Endometrial microvascular endothelial cells (primary cell): ENCODE results near the gene METAP1D. TPM values are rescaled to one million over a fixed set of nuclear protein-coding genes. Genes with fewer than 3 reads are reported as not detected.
"Not testable (repeated sequence)": the region's sequence is repeated elsewhere in the genome, so short reads cannot be mapped to it uniquely, and the experiment has no call there.

Experiments
- in situ Hi-C: cut with HindIII; loops from 2 replicates; pipeline ENCODE4 v1.10.0; 2017; ENCODE audit warnings: low sequenced_read_pairs, low pct_unique_long_range_greater_than_20kb; ENCODE audit errors: inconsistent ontology term
- total RNA-seq: library from RNA; depleted of rRNA; stranded (reverse); fragments of >200 nt; gene quantifications from one replicate; pipeline ENCODE4 v1.2.3, GENCODE V29; 2015; ENCODE audit errors: inconsistent ontology term

Gene METAP1D
- 3.4 TPM for total RNA-seq

DNA sequence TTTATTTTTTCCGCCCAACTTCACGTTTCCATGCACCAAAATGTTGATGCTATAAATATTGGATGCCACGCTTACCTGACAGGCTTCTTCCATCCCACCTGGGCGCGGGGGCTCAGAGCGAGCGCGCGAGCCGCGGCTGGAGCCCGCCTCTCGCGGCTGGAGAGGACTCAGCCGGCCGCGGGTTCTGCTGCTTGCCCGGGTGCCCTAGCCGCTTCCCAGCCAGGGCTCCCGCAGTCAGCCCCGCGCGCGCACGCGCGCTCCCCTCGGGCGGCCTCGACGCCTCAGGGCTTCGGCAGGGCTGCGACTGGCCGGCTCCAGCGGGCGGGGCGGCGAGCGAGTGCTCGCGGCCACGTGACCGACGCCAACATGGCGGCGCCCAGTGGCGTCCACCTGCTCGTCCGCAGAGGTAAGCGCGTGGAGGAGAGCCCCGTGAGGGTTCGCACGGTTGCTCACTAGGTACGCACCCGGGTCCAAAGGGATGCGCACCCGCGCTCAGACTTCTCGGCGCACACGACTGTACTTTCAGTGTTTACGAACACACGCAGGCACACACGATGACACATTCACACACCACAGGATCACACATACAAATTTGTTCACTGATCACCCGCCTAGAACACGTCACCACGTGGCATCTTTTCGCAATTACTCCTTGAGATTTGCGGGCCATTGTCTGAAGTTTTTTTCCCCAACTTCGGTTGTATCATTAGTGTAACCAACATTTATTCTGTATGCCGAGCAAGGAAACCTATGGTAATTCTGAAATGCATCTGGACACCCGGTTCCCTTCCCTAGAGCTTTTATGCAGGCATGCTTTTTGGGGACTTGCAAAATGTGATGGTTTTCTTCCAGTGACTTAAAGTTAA, at the start of gene METAP1D:
TSS of gene METAP1D (plus strand) at position 350 of the 866 bp plus-strand sequence. CDS start at position 367, 17 bp downstream.
- in situ Hi-C loops: no loop called here

DNA sequence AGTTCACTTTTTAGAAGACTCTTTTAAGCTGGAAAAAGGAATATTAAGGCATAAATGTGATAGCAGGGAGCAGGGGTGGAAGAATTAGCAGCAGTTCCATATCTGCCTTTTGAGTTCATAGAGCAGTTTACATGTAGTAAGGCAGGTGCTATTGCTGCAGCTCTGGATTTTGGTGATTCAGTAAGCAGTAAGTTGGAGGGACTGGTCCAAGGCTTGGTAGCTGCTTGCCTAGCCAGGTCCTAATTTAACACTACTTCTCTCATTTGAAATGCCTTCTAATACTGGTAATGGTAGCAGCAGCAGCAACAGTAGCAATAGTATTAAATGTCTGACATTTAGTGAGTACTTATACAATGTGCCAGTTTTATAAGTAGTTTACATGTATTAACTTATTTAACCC, 47.5 kb upstream of the METAP1D start:
- in situ Hi-C loops: no loop called here

- in situ Hi-C loops: no loop called here
These were observed 47.0 kb upstream of the METAP1D start for GRCh38 chr2:171952748-171953147.

GRCh38 chr2:171956135-171956825, 43.5 kb upstream of the METAP1D start:
- in situ Hi-C loops: no loop called here

DNA sequence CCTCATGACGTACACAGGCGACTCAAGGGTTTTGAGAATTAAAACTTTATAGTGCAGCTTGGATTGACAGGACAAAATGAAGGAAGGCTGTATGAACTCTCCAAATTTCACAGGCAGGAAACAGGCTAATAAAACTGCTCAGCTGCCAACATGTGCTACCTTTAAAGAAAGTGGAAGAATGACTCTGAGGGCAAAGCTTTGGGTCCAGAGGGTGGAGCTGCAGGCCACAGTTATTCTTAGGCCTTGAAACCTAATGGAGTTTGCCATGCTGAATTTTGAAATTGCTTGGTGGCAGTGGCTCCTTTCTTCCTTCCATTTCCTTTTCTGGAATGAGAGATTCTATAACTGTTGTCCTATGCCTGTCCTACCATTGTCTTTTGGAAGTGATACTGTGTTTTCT, 42.7 kb upstream of the METAP1D start:
- in situ Hi-C loops: no loop called here

DNA sequence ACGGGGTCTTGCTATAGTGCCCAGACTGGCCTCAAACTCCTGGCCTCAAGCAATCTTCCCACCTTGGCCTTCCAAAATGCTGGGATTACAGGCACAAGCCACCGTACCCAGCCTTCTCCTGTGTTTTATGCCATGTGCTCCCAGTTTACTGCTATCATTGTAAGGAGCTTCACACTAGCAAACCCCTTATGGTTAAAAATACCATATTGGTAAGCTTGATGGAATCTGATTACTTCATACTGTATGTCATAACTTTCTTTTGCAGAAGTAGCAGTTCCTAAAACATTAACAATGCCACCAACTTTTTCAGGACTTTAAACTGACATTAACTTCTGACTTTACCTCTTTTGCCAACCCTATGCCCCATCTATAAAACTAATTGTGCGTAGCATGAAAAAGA, 41.3 kb upstream of the METAP1D start:
- in situ Hi-C loops: no loop called here

GRCh38 chr2:171959998-171960397, 39.8 kb upstream of the METAP1D start:
- in situ Hi-C loops: no loop called here

GRCh38 chr2:171960570-171960969, 39.2 kb upstream of the METAP1D start:
- in situ Hi-C loops: no loop called here

DNA sequence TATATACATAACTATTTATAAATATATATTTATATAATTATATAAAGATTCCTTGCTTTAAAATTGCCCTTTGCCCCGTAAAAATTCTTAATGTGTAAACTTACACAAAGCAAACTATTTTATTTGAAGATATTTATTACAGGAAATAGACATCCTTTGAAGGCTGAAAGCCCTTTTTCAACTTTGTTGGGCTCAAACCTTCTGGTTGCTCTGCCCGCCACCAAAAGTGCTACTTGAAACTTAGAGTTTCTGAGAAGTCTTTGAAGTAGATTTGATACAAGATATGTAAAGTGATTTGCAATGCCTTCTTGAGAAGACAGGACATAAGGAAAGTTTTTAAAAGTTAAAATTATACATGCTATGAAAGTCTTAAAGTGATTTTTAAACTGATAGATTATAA, 36.6 kb upstream of the METAP1D start:
- in situ Hi-C loops: no loop called here

DNA sequence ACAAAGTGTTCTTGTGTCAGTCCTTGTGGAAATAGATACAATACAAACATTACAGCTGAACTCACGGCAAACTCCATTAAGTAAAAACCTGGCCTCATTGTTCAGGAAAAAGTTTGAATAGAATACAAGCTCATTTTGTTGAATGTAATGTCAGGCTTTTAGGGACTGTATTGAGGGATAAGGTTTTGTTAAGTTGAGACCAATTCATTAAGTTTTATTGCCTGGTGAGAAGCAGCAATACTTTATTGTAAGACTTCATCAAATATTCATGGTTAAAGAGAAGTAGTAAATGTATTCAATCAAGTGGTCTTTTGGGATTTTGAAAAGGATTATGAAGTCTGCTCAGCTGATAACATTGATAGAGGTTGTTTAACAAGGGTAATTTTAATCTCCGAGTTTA, 35.4 kb upstream of the METAP1D start:
- in situ Hi-C loops: no loop called here

DNA sequence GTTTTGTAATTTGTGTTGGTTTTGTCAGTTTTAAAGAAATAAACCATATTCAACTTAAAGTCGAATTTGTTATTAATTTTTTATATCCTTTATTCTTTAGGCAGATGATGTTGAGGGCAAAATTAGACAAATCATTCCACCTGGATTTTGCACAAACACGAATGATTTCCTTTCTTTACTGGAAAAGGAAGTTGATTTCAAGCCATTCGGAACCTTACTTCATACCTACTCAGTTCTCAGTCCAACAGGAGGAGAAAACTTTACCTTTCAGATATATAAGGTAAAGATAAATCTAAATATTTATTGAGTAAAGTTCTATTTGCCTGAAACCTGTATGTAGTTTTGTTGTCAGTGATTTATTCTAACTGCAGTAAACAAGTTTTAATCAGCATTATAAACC, 34.5 kb upstream of the METAP1D start:
- in situ Hi-C loops: no loop called here

GRCh38 chr2:171965661-171966060, 34.1 kb upstream of the METAP1D start:
- in situ Hi-C loops: no loop called here

GRCh38 chr2:171966235-171966634, 33.5 kb upstream of the METAP1D start:
- in situ Hi-C loops: no loop called here

DNA sequence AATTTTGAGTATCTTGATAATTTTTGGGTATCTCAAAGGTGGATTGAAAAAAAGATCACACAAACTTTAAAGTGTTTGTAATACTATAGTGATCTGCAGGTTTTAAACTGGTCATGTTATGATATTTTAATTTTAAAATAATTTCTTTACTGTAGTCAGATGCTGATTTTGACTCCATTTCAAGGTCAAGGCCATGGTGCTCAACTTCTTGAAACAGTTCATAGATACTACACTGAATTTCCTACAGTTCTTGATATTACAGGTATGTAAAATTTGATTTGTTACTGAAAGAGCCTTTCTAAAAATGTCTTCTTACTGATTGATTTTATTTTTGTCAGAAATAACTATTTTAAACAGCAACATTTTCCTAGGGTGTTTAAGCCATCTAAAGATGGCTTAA, 33.1 kb upstream of the METAP1D start:
- in situ Hi-C loops: no loop called here

GRCh38 chr2:171968509-171968908, 31.2 kb upstream of the METAP1D start:
- in situ Hi-C loops: no loop called here

DNA sequence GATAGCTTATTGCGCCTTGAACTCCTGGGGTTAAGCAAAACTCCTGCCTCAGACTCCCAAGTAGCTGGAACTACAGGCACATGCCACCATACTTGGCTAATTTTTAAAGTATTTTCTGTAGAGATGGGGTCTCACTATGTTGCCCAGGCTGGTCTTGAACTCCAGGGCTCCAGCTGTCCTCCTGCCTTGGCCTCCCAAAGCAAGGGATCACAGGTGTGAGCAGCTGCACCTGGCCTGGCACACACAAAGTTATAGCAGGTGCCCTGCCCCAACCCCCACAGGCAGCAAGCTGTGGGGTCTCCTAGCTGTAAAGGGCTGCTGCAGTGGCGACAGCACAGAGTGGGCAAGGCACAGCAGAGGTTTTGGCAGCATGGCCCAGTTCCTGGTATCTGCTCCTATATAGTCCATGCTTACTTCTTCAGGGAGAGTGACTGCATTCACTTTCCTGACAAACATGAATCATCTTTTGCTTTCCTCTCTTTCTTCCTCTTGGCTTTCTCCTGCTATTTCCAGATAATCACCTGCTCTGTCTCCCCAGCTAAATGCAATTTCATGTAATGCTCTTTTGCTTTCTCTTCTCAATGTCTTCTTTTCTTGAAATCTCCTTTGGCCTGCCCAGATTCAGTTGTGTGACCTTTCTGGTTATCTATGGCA, 27.3 kb upstream of the METAP1D start:
- in situ Hi-C loops: no loop called here

DNA sequence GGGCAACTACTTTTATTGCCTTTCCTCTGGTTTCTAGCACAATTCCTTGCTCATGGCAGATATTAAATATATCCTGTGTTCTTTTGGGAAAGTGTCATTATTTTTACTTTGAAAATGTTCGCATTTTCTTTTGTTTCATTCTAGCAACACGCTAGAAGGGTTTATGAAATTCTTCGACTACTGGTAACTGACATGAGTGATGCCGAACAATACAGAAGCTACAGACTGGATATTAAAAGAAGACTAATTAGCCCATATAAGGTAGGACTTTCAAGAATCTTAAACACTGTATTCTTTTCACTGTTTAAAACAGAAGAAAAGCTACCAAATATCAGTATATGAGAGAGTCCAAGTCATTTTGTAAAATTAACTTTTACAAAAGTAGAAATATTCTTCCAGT, 20.6 kb upstream of the METAP1D start:
- in situ Hi-C loops: no loop called here

DNA sequence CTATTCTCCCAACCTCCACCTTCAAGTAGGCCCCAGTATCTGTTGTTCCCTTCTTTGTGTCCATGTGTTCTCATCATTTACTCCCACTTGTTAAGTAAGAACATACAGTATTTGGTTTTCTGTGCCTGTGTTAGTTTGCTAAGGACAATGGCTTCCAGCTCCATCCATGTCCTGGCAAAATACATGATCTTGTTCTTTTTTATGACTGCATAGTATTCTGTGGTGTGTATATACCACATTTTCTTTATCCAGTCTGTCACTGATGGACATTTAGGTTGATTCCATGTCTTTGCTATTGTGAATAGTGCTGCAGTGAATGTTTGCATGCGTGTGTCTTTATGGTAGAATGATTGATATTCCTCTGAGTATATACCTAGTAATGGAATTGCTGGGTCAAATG, 15.8 kb upstream of the METAP1D start:
- in situ Hi-C loops: not testable (repeated sequence)

DNA sequence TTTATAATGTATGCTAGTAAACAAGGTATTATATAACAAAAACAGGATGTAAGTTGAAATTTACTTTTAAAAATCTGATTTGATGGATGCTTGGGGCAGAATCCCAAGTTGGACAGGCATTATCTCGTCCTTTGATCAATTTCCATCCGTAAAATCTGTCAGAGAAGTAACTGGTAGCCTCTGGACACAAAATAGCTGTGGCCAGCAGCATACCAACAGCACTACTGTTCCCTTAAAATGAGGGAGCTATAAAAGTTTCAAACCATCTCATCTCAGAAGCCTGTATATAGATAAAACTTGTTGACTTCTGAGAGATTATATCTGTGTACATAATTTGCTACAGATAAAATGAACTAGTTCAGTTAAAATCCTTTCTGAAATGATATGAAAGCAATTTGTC, 14.7 kb upstream of the METAP1D start:
- in situ Hi-C loops: no loop called here

GRCh38 chr2:171986778-171987177, 13.0 kb upstream of the METAP1D start:
- in situ Hi-C loops: no loop called here
